K562 (cell line): Measurements from ENCODE around the gene CNTFR. TPM values are rescaled to one million over a fixed set of nuclear protein-coding genes. Genes with fewer than 3 reads are reported as not detected.

Experiments
- HNRNPL ChIP-seq: fragments of 200-400 bp; formaldehyde crosslinking; IDR thresholded peaks from 2 replicates; pipeline ENCODE4 v1.6.1; 2017; ENCODE audit warnings: low read depth, mild to moderate bottlenecking, low read length
- KAT2B ChIP-seq: IDR thresholded peaks from one replicate; pipeline ENCODE4 v1.6.1; 2012; ENCODE audit warnings: low read depth, mild to moderate bottlenecking, control low read depth, inconsistent platforms, low read length, moderate library complexity
- MAX ChIP-seq: sonication (generic); formaldehyde crosslinking; IDR thresholded peaks from 2 replicates; pipeline ENCODE4 v1.9.0; 2022; ENCODE audit warnings: mild to moderate bottlenecking, missing genetic modification reagents
- MEIS2 ChIP-seq: fragments of 450-650 bp; IDR thresholded peaks from 2 replicates; pipeline ENCODE4 v1.6.1; 2014; ENCODE audit warnings: mild to moderate bottlenecking; ENCODE audit not compliant: partially characterized antibody
- MXD1 ChIP-seq: fragments of 250-450 bp; sonication (Bioruptor Pico); IDR thresholded peaks from 2 replicates; pipeline ENCODE4 v1.8.0; 2021; ENCODE audit warnings: borderline replicate concordance, mild to moderate bottlenecking, moderate library complexity; ENCODE audit not compliant: poor library complexity, severe bottlenecking
- PBX2 ChIP-seq, 2 experiments: IDR thresholded peaks in 1 of 2; conservative IDR thresholded peaks in 1 of 2; 2 replicates each; pipeline ENCODE4 v1.6.1; 2016; ENCODE audit warnings: low read depth in 2 of 2, mild to moderate bottlenecking in 1 of 2, missing compliant biosample characterization in 1 of 2, missing genetic modification characterization in 1 of 2, moderate library complexity in 1 of 2
- TAF1 ChIP-seq: IDR thresholded peaks from 2 replicates; pipeline ENCODE4 v1.6.1; 2011; ENCODE audit warnings: mild to moderate bottlenecking, low read length, moderate library complexity; ENCODE audit not compliant: insufficient read depth, control insufficient read depth, severe bottlenecking; ENCODE audit errors: extremely low read depth
- VEZF1 ChIP-seq: fragments of 200-800 bp; sonication (Bioruptor generic); IDR thresholded peaks from 2 replicates; pipeline ENCODE4 v1.6.1; 2017; ENCODE audit warnings: missing genetic modification characterization, missing compliant biosample characterization
- ZNF318 ChIP-seq, 2 experiments: fragments of 450-650 bp; IDR thresholded peaks; 2 replicates each; pipeline ENCODE4 v1.6.1; 2016; ENCODE audit warnings: mild to moderate bottlenecking in 2 of 2, borderline replicate concordance in 1 of 2, low read depth in 1 of 2, moderate library complexity in 1 of 2
- polyA plus RNA-seq, 8 experiments: library from polyadenylated mRNA; depleted of rRNA in 4 of 8; stranded (reverse) in 5 of 8; unstranded in 3 of 8; fragments of >200 nt; fragmentation: Nextera tagmentation in 2 of 8; fragmentation: Illumina TruSeq in 1 of 8; extraction: Ambion mirVana in 2 of 8; extraction: Trizol in 1 of 8; gene quantifications; 2 replicates each; pipeline versions ENCODE4 v1.2.1 to v1.2.3, GENCODE V29; 2011 to 2014; ENCODE audit warnings: inconsistent platforms in 1 of 8, missing spikeins in 1 of 8
- total RNA-seq, 7 experiments: library from RNA; depleted of rRNA in 6 of 7; stranded (reverse); fragments of >200 nt in 6 of 7; fragmentation: Illumina TruSeq in 2 of 7; extraction: Trizol in 2 of 7; gene quantifications; 2 replicates each; pipeline versions ENCODE4 v1.2.1 to v1.2.3, GENCODE V29; 2011 to 2021; ENCODE audit warnings: low replicate concordance in 1 of 7

CNTFR gene
- total and polyA plus RNA-seq, 9 of the 15 experiments (the other 6 are each of a cell fraction or from before 2014, with no cell fraction given): not detected

- TF ChIP-seq ZNF318 (IDR thresholded peaks at IDR 0.05; ENCODE audit: borderline replicate concordance in 1 of 2, low read depth in 1 of 2) (no peak), MEIS2 (peak; percentile 26), VEZF1 (CRISPR knock-in tag) (no peak), MAX (0 out of 2 replicates have a peak, but pooled peaks have one; percentile 19), KAT2B (no peak), HNRNPL (no peak), TAF1 (no peak), PBX2 (CRISPR knock-in tag; IDR thresholded peaks at IDR 0.05; ENCODE audit: low read depth) (no peak), PBX2 (tag; conservative IDR thresholded peaks at IDR 0.05; ENCODE audit: low read depth) (0 out of 2 replicates have a peak, but pooled peaks have one; percentile 20), MXD1 (no peak)
These were observed 21.1 kb upstream of the CNTFR start (continued) for GRCh38 chr9:34610434-34611206.
